Ovary (tissue), 3 donors: ENCODE measurements around the gene DNM2.
"Not testable (repeated sequence)": the region's sequence is repeated elsewhere in the genome, so short reads cannot be mapped to it uniquely, and the experiment has no call there.

ENCODE experiments used
- CTCF ChIP-seq, 3 donors: fragments of 450-650 bp in 2 of 3; fragments of 200-600 bp in 1 of 3; IDR thresholded peaks; one replicate each; pipeline versions ENCODE4 v1.5.1 to v1.8.0; 2016 to 2022; ENCODE audit warnings: antibody characterized with exemption in 3 of 3, mild to moderate bottlenecking in 1 of 3
- EP300 ChIP-seq: sonication (generic); formaldehyde crosslinking; IDR thresholded peaks from one replicate; pipeline ENCODE4 v1.6.1; 2017; ENCODE audit warnings: antibody characterized with exemption
- POLR2A ChIP-seq: fragments of 450-650 bp; IDR thresholded peaks from one replicate; pipeline ENCODE4 v1.6.1; 2017; ENCODE audit warnings: antibody characterized with exemption, mild to moderate bottlenecking, moderate library complexity
- donor health status: DM: no; HTN: no; CAD: no.

- not testable (repeated sequence) for TF ChIP-seq CTCF (IDR thresholded peaks at IDR 0.05); POLR2A; EP300
Observed at GRCh38 chr19:10856899-10857298, 139.0 kb downstream of the DNM2 start.
